Loucy (cell line): ENCODE results near the gene LDLRAD4.

Experiments
- EZH2phosphoT487 ChIP-seq: fragments of 200-600 bp; IDR thresholded peaks from 2 replicates; pipeline ENCODE4 v1.6.1; 2018; ENCODE audit warnings: antibody characterized with exemption, mild to moderate bottlenecking, moderate library complexity, borderline replicate concordance
- TF ChIP-seq, protein P1 (sequence below): fragments of 200-600 bp; sonication (generic); conservative IDR thresholded peaks from 2 replicates; pipeline ENCODE4 v1.5.1; 2014; ENCODE audit warnings: mild to moderate bottlenecking, antibody characterized with exemption, low read length

DNA sequence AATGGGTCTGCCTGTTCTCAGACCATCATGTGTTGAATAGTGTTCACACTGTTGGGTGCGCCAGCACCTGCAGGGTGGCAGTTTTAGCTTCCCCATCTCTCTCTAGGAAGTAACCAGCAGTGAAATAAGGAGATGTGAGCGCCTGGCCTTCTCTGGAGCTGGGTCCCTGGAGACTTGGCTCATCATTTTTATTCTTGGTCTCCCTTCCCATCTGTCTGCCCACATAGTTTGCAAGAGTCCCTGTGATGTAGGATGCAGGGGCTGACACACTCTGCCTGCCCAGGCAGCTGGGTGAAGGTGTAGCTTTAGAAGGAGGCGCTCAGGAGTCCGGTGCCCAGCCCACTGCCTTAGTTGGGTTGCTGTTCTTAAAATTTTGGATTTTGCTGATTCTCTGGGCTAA lies 172.2 kb downstream of the LDLRAD4 start:
- no peak for TF ChIP-seq EZH2phosphoT487
- TF ChIP-seq, protein P1, sequence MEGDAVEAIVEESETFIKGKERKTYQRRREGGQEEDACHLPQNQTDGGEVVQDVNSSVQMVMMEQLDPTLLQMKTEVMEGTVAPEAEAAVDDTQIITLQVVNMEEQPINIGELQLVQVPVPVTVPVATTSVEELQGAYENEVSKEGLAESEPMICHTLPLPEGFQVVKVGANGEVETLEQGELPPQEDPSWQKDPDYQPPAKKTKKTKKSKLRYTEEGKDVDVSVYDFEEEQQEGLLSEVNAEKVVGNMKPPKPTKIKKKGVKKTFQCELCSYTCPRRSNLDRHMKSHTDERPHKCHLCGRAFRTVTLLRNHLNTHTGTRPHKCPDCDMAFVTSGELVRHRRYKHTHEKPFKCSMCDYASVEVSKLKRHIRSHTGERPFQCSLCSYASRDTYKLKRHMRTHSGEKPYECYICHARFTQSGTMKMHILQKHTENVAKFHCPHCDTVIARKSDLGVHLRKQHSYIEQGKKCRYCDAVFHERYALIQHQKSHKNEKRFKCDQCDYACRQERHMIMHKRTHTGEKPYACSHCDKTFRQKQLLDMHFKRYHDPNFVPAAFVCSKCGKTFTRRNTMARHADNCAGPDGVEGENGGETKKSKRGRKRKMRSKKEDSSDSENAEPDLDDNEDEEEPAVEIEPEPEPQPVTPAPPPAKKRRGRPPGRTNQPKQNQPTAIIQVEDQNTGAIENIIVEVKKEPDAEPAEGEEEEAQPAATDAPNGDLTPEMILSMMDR: no peak
